NCI-H345 treated with DMSO at 0.1 percent for 48 hours (cell line): ENCODE data around the gene CYB5B.
"Not testable (repeated sequence)": the region's sequence is repeated elsewhere in the genome, so short reads cannot be mapped to it uniquely, and the experiment has no call there.

Source experiments
- DNase-seq: peaks from one replicate; lab custom pipeline; 2025; ENCODE audit not compliant: unreplicated experiment; lab: John Stamatoyannopoulos, UW

CYB5B gene

GRCh38 chr16:69408475-69408874 lies 15.9 kb upstream of the CYB5B start:
- no peak for DNase-seq

- no peak for DNase-seq
Measured at GRCh38 chr16:69410219-69410990, 14.0 kb upstream of the CYB5B start.

DNA sequence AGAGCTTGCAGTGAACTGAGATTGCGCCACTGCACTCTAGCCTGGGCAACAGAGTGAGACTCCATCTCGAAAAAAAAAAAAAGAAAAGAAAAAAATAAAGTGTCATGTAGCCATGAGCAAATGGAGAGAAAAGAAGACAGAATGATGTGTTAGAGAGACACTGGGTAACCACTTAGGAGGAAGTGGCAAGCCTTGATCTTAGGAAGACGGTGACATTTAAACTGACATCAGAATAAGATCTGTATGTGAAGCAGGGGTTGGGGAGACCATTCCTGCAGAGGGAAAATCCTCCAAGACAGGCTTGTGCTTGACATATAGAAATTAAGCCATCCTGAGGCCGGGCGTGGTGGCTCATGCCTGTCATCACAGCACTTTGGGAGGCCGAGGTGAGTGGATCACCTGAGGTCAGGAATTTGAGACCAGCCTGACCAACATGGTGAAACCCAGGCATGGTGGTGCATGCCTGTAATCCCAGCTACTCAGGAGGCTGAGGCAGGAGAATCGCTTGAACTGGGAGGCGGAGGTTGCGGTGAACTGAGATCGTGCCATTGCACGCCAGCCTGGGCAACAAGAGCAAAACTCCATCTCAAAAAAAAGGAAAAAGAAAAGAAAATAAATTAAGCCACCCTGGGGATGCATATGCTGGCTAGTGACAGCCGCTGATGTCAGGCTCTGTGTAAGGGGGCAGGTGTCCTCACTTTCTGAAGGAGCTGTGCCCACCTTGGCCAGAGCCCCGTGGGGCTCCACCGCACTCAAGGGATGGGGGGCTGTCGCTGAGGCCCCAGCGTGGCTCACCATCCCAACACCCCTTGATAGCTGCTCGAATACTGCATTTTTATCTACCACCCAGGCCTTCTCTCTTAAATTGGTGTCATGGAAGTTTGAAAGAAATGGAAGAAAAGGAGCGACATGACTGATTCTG lies 13.1 kb upstream of the CYB5B start:
- DNase-seq, result no peak

DNA sequence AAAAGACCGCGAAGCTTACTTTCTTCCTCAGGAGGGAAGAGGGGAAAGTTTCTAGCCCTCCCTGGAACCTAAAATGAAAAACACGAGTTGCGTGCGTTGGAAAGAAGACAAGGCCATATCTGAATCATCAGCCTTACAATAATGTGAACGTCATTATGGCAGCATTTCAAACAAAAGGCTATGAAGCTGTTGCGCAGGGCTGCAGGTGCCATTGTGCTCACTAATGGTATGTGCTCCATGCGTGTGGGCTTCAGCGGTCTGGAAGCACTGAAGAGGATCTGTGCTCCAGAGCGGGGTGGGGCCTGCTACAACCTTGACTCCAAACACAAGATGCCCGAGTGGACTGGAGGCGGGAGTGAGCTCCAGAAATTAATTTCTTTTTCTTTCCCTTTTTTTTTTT lies 12.1 kb upstream of the CYB5B start:
- DNase-seq, result no peak

DNA sequence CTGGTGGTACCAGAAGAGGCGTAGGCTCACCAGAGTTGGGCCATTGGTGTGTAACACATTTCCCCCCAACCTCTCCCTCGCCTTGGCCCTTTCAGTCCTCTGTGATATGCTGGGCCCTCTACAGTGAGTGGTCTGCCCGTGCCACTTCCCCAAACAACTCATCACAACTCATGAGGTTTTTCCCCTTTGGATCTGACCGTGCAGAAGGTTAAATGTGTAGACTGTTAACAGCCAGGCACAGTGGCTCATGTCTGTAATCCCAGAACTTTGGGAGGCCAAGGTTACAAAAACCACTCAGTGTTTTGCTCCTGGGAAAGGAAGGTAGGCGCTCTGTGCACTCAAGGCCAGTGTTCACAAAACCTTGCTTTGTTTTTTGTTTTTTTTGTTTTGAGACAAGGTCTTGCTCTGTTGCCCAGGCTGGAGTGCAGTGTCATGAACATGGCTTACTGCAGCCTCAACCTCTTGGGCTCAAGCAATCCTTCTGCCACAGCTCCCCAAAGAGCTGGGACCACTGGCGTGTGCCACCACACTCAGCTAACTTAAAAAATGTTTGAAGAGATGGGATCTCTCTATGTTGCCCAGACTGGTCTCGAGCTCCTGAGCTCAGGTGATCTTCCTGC lies 11.3 kb upstream of the CYB5B start:
- no peak for DNase-seq

- DNase-seq, result no peak
Measured at GRCh38 chr16:69417520-69418199, 6.8 kb upstream of the CYB5B start.

GRCh38 chr16:69419956-69420355 lies 4.5 kb upstream of the CYB5B start:
- DNase-seq, result no peak

GRCh38 chr16:69423189-69423588 lies 1.2 kb upstream of the CYB5B start:
- DNase-seq, result no peak

DNA sequence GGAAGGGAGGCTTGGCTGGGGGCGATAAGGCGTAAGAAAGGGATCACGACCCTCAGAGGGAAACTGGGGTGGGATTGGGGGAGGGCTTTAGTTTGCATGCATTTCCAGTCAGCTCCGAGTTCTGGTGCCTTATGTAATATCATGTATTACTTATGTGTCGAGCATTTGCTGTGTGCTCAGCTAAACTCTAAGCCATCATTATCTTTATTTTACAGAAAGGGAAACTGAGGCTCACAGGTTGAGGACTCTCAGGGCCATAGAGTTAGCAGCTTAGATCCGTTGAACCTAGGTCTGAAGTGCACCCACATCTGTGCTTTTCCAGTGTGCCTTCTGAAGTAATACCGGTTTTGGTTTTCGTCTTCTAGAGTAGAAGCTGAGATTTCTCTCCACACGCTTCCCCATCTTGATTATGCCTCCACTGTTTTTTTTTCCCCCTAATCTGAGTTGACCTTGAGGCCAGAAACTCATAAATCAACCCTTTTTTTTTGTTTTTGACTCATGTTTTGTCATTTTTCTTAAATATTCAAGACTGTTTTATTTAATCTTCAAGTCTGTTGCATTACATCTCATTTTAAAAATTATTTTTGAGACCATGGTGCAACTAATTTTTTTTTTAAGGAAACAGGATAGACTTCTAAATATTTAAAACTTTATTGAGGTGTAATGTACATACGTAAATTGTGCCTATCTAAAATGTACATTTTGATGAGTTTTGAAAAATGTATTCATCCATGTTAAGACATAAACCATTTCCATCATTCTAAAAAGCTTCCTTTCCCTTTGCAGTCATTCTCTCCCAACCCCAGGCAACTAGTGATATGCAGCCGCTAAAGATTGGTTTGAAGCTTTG lies 741 bp downstream of the CYB5B start:
- DNase-seq, result no peak

GRCh38 chr16:69428652-69429051 lies 4.2 kb downstream of the CYB5B start:
- DNase-seq, result no peak

GRCh38 chr16:69429058-69429640 lies 4.7 kb downstream of the CYB5B start:
- not testable (repeated sequence) for DNase-seq

DNA sequence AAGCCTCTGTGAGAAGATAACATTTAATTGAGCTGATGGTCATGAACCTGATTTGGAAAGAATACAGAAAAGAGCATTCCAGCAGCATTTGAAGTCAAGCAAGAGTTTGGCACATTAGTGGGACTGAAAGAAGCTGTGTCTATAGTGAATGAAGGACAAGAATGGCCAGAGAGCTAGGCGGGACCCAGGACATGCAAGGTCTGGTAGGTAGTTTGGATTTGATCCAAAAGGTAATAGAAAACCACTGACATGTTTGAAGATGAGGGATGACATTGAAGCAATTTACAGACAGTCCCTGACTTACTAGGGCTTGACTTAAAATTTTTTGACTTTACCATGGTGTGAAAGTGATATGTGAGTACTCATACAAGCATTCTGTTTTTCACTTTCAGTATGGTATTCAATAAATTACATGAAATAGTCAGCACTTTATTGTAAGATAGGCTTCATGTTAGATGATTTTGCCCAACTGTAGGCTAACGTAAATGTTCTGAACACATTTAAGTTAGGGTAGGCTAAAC lies 7.6 kb downstream of the CYB5B start:
- DNase-seq, result no peak

GRCh38 chr16:69434066-69434465 lies 9.6 kb downstream of the CYB5B start:
- no peak for DNase-seq

DNA sequence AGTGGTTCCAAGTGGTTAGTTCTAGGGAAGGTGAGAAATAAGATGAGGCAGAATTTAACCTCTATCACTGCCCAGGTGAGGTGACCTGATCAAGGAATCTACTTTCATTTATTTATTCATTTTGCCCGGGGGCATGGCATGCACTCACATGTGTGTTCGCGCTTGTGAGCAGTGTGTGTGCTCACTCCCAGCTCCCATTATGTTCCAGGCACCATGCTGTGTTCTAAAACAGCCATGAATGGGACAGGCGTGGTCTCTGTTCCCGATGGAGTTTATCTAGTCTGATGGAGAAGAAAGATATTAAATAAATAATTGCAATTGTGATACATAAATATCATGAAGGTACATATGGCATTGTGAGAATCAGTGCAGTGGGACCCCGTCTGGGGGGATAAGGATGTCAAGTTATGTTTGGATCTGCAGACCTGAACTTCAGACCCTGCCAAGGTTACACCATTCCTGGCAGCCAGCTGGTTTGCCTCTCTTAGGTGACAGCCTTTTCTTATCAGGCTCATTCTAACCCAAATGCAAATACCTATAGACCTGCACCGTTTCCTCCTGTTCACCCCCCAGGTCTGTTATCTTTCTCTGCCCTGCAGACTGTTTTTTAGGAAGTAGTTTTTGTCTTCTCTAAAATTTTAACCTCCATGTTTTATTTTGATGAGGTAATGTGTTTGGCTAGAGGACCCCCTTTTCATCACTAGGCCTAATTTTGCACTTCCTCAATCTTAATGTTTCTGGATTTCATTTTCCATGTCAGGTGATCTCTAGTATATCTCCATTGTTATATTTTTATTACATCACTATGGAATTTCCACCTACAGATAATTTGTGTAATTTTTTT lies 11.8 kb downstream of the CYB5B start:
- DNase-seq, result peak; percentile 73

DNA sequence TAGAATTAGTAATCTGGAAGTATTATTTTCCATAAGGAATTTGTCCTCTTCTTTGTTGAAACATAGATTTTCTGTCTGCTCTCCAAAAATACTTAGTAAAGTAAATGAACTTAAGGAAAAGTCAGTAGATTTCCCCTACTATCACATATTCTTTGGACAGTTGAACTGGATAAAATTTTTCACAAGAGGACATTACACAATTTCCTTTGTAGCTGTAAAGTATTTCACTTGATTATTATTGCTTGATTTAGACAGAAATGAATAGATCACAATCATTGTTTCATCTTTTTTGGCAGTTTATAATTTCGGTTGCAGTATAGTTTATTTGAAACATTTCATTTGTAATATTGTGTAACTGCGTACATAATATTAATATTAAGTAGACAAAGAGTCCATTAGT lies 12.5 kb downstream of the CYB5B start:
- DNase-seq, result no peak

DNA sequence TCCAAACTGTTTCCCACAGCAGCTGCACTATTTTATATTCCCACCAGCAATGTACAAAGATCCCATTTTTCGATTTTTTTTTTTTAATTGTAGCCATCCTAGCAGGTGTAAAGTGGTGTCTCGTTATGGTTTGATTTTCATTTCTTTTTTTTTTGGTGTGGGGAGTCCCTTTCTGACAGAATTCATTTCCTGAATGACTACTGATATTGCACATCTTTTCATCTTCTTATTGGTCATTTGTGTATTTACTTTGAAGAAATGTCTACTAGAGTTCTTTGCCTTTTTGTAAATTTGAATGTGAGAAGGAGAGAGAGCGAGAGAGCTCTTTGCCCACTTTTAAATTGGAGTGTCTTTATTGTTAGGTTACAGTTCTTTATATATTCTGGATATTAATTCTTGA lies 14.0 kb downstream of the CYB5B start:
- DNase-seq, result no peak

- DNase-seq, result no peak
Measured at GRCh38 chr16:69440250-69440649, 15.8 kb downstream of the CYB5B start.

DNA sequence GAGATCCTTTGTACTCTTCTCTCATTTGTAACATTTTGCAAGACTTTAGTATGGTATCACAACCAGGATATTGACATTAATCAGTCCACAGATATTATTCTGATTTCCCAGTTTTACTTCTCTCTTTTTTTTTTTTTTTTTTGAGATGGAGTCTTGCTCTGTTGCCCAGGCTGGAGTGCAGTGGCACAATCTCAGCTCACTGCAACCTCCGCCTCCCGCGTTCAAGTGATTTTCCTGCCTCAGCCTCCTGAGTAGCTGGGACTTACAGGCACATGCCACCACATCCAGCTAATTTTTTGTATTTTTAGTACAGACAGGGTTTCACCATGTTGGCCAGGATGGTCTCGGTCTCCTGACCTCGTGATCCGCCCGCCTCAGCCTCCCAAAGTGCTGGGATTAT lies 16.6 kb downstream of the CYB5B start:
- DNase-seq, result not testable (repeated sequence)
